ENCODE measurements around the gene GPX3. TPM values are rescaled to one million over a fixed set of nuclear protein-coding genes. Genes with fewer than 3 reads are reported as not detected.

Gene GPX3
- total RNA-seq, 1 donor = 11.3 TPM

DNA sequence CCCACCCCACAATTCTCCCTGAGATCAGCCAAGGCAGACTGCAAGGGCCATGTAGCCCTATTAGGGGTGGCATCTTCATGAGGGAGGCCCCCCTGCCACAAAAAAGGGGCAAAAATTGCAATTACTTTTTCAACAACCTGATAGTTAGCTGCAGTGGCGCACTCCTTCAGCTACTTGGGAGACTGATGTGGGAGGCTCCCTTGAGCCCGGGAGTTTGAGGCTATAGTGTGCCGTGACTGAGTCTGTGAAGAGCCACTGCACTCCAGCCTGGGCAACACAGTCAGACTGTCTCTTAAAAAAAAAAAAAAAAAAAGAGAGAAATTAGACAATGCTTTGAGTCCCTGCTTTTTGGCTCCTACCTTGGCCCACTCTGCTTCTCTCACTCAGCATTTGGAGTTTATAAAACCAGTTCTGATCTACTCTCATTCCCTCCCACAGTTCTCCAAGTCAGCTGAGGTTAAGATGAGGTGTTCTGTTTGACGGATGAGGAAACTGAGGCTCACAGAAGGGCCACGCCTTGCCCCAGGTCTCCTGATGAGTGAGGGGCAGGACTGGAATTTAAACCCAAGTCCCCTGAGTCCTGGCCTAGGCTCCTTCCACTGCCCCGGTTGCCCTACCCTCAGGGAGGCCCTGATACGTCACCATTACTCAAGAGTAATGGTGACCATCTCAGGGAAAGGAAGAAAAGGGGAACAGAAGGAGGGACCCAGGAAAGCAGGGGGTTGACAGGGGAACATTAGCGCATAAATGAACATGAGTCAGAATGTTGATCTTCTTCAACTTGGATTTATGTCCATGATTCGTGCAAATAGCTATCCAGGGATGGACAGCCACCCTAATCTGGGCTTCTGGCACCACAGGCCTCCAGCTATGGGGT is 9.0 kb downstream of the GPX3 start:
- TF ChIP-seq, protein P1, sequence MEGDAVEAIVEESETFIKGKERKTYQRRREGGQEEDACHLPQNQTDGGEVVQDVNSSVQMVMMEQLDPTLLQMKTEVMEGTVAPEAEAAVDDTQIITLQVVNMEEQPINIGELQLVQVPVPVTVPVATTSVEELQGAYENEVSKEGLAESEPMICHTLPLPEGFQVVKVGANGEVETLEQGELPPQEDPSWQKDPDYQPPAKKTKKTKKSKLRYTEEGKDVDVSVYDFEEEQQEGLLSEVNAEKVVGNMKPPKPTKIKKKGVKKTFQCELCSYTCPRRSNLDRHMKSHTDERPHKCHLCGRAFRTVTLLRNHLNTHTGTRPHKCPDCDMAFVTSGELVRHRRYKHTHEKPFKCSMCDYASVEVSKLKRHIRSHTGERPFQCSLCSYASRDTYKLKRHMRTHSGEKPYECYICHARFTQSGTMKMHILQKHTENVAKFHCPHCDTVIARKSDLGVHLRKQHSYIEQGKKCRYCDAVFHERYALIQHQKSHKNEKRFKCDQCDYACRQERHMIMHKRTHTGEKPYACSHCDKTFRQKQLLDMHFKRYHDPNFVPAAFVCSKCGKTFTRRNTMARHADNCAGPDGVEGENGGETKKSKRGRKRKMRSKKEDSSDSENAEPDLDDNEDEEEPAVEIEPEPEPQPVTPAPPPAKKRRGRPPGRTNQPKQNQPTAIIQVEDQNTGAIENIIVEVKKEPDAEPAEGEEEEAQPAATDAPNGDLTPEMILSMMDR (IDR thresholded peaks at IDR 0.05; ENCODE audit: insufficient read depth, low read length) = no peak
- H3K4me3 ChIP-seq (ENCODE audit: low read depth, low read length) = no peak overlapping the region
- DNase-seq (ENCODE audit: low read depth) = no peak

GRCh38 chr5:151030056-151030336 is 9.6 kb downstream of the GPX3 start:
- TF ChIP-seq, protein P1 (IDR thresholded peaks at IDR 0.05; ENCODE audit: insufficient read depth, low read length) = no peak
- no peak for DNase-seq (ENCODE audit: low read depth)
- H3K4me3 ChIP-seq (ENCODE audit: low read depth, low read length) = no peak overlapping the region

DNA sequence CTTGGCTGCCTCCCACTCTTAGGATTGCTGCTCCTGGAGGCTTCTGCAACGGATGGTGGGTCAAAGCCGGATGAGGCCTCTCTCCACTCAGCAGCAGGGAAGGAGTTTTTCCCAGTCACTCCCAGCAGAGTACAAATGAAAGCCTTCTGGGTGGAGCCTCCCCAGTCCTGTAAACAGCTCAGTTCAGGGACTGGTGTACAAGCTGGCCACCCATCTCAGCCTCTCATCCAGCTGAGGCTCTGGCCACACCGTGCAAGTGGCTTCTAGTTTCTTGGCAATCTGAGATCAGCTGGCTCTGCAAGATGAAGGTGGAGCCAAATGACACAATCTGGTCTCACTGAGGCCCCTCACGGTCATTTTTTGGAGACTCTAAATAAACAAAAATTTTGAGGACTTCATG is 10.0 kb downstream of the GPX3 start:
- TF ChIP-seq, protein P1 (IDR thresholded peaks at IDR 0.05; ENCODE audit: insufficient read depth, low read length) = no peak
- peak; percentile 32 for DNase-seq (ENCODE audit: low read depth)
- no peak overlapping the region for H3K4me3 ChIP-seq (ENCODE audit: low read depth, low read length)

DNA sequence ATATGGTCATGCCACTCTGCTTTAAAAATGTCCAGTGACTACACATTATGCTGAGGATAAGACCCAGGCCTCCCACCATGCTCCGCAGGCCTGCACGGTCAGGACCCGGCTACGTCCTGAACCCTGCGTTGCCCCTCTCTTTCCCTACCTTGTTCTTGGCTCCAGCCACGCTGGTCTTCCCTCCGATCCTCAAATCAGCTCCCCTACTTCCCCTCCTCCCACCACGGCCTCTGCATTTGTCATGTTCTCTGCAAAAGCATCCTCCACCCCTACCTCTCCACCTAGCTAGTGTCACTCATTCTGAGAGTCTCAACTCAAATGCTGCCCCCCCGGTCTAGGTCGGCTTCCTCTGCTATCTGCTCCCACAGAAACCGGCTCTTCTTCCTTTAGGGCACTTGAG is 11.2 kb downstream of the GPX3 start:
- no peak for DNase-seq (ENCODE audit: low read depth)
- H3K4me3 ChIP-seq (ENCODE audit: low read depth, low read length) = no peak overlapping the region
- TF ChIP-seq, protein P1 (IDR thresholded peaks at IDR 0.05; ENCODE audit: insufficient read depth, low read length) = no peak

GRCh38 chr5:151033217-151033934 is 13.0 kb downstream of the GPX3 start:
- TF ChIP-seq, protein P1 (IDR thresholded peaks at IDR 0.05; ENCODE audit: insufficient read depth, low read length) = no peak
- H3K4me3 ChIP-seq (ENCODE audit: low read depth, low read length) = no peak overlapping the region
- DNase-seq (ENCODE audit: low read depth) = no peak

DNA sequence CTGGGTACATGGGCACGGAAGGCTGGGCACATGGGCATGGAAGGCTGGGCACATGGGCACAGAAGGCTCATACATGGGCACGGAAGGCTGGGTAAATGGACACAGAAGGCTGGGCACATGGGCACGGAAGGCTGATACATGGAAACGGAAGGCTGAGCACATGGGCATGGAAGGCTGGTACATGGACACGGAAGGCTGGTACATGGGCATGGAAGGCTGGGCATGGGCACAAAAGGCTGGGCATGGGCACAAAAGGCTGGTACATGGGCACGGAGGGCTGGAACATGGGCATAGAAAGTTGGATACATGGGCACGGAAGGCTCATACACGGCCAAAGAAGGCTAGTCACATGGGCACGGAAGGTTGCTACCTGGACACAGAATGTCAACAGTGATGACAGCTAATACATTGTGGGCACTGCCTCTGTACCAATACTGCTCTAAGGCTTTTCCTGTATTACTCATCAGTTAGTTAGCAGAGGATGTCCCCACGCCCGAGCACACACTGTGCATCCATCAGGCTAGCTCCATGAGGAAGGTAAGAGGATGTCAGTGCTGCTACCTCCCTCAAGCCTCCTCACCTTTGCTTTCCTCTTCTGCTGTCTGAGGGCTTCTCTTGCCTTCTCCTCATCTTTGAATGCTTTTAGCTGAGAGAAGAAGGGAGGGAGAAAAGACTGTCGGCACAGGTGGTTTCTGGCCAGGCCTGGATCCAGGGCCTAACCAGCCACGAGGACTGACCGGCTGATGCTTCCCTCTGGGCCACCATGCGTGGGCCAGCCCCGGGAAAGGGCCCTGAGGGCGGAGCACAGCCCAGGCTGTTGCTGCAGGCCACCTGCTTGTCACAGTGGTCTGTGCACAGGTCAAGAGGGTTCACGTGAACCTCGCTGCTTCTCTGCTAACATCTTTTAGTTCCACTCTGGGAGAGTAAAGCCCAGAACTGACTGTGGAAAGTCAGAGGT is 14.3 kb downstream of the GPX3 start:
- no peak overlapping the region for H3K4me3 ChIP-seq (ENCODE audit: low read depth, low read length)
- no peak for DNase-seq (ENCODE audit: low read depth)
- TF ChIP-seq, protein P1 (IDR thresholded peaks at IDR 0.05; ENCODE audit: insufficient read depth, low read length) = no peak
